A549 treated with RU486 at 1 μM for 4 hours (cell line): ENCODE results near the gene TCAIM. TPM values are rescaled to one million over a fixed set of nuclear protein-coding genes. Genes with fewer than 3 reads are reported as not detected.

ENCODE experiments used
- total RNA-seq: library from RNA; stranded (reverse); fragments of 200-300 nt; extraction: Qiagen RNA extraction; gene quantifications from 5 replicates; pipeline ENCODE4 v1.2.3, GENCODE V29; 2022; ENCODE audit warnings: low read depth

The TCAIM gene
- 5.6 to 8.8 TPM (median 7.8 TPM) in 5 replicates for total RNA-seq

GRCh38 chr3:44338010-44338827 is at the start of gene TCAIM:
TSS of gene TCAIM (plus strand) at chr3:44338766. CDS start at chr3:44354783, 16,017 bp downstream.

Other genes with a start within 250 kb of the TCAIM start
- gene TOPAZ1, start 96.9 kb upstream of the TCAIM start, total RNA-seq, result not detected in 5 replicates
- gene ZNF445, start 138.9 kb downstream of the TCAIM start, total RNA-seq, result 1.8 to 2.7 TPM (median 2.4 TPM) in 5 replicates
- not detected in 5 replicates for gene ZKSCAN7, start 216.4 kb downstream of the TCAIM start, total RNA-seq
- not detected in 5 replicates for gene ZNF660, start 246.2 kb downstream of the TCAIM start, total RNA-seq